Activated CD4-positive, alpha-beta T cell treated with anti-CD3 and anti-CD28 coated beads for 24 hours (primary cell): Measurements from ENCODE around the gene SLC6A16.
A peak's percentile ranks its signal among the peaks of the same experiment; 100 is the strongest.
"Not testable (repeated sequence)": the region's sequence is repeated elsewhere in the genome, so short reads cannot be mapped to it uniquely, and the experiment has no call there.

Source experiments
- DNase-seq, 2 donors: peaks; one replicate each; pipeline ENCODE4 v3.0.0-alpha.2; 2020; ENCODE audit warnings: low read depth in 2 of 2

SLC6A16 gene

DNA sequence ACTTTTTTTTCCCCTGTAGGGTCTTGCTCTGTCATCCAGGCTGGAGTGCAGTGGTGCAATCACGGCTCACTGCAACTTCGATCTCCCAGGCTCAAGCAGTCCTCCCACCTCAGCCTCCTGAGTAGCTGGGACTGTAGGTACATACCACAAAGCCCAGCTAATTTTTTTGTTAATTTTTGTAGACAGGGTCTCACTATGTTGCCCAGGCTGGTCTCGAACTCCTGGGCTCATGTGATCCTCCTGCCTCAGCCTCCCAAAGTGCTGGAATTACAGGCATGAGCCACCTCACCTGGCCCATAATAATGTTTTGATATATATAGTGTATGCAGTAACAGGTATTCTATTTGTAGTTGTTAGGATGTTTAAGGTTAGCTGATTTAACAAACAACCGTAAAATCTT, 6.2 kb upstream of the SLC6A16 start:
- not testable (repeated sequence) for DNase-seq

- no peak for DNase-seq
These were observed 3.8 kb upstream of the SLC6A16 start for GRCh38 chr19:49328741-49329140.

GRCh38 chr19:49327878-49328544, 3.0 kb upstream of the SLC6A16 start:
- peak in 1 of 2 donors; percentile 40 for DNase-seq

DNA sequence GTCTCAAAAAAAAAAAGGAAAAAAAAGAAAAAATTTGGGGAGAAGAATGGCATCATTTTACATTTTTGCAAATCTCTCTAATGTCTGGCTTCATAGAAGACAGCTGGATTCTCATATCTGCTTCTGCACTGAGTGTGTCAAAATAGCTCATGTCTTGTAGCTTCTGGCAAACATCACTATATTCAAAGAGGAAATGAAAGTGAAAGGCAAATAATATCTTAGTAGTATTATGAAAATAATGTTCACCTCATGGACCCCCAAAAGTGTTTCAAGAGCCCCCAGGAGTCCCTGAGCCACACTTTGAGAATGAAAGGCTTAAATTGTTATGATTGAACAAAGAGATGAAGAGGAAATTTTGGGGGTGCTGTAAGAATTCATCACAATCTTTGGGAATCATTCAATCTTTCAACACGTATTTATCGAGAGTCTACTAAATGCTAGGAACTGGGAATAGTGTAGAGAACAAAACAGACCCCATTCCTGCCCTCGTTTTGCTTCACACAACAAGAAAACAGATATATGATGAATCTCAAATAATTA, 1.2 kb upstream of the SLC6A16 start:
- DNase-seq = no peak

DNA sequence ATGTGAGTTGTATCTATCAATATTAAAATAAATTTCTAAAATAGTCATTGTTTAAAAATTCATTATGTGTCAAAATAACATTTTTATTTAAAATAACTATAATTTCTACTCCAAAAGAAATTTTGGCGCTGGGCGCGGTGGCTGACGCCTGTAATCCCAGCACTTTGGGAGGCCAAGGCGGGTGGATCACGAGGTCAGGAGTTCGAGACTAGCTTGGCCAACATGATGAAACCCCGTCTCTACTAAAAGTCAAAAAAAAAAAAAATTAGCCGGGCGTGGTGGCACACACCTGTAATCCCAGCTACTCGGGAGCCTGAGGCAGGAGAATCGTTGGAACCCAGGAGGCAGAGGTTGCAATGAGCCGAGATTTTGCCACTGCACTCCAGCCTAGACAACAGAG, 765 bp upstream of the SLC6A16 start:
- DNase-seq = not testable (repeated sequence)

DNA sequence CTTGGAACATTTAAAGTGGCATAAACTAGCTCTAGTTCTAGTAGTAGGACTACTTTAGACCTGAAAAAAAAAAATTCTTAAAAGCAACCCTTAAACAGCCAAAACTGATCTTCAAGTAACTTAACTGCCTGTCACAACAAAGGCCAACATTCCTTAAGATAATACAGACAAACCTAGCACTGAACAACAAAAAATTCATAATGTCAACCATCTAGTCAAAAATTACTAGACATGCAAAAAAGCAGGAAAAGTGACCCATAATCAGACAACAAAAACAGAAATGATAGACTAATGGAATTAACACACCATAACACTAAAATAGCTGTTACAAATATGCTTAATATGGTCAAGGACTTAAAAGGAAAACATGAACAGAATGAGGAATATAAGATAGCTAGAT, 6.7 kb downstream of the SLC6A16 start:
- DNase-seq = no peak

DNA sequence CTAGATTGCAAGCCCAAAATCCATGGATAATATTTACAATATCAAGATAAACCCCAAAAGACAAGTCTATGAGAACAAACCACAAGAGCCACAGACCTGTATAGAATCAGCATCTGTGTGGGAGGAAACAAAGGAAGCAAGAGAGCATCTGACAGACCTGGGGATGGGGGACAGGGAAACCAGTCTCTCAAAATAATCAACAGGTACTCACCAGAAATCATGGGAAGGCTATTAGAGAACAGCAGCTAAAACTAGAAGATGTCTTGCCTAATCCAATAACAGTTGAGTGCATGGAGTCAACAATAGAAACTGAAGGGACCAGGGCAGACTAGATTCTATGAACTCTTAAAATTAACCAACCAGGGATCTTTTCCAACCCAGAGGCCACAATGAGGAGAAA, 8.7 kb downstream of the SLC6A16 start:
- DNase-seq = no peak

- no peak for DNase-seq
These were observed 9.9 kb downstream of the SLC6A16 start for GRCh38 chr19:49315111-49315510.

DNA sequence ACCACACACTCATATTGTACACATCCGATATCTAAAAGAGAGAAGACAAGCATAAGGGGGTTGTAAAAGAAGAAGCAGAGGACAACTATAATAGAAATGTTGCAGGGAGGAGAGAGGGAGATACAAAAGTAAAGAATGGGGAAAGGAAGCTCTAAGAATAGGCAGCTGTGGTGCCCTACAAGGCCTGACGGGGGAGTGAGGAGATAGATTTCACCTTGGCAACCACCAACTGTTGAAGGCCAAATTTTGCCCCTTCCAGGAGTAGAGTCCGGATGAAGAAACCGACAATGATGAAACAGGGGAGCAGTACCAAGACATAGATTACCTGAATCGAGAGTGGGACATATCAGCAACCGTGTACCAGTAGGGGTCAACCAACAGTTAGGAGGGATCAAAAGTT, 15.9 kb downstream of the SLC6A16 start:
- DNase-seq = no peak

- not testable (repeated sequence) for DNase-seq
These were observed 18.3 kb downstream of the SLC6A16 start for GRCh38 chr19:49306734-49307133.

DNA sequence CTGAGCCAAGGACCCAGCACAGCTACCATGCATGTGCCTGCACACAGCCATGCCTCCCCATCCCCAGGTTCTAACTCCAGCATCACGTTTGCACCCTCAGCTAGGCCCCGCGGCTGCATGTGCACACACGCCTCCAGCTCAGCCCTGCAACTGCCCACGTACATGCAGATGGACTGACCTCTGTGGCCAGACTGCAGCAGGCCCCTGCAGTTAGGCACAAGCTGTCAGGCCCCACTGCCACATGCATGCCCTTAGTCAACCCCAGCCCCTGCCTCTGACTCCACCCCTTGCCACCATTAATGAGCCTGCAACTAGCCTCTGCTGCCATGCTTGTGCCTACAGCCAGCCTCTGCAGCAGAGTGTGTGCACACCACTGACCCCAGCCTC, 23.1 kb downstream of the SLC6A16 start:
- DNase-seq = no peak

DNA sequence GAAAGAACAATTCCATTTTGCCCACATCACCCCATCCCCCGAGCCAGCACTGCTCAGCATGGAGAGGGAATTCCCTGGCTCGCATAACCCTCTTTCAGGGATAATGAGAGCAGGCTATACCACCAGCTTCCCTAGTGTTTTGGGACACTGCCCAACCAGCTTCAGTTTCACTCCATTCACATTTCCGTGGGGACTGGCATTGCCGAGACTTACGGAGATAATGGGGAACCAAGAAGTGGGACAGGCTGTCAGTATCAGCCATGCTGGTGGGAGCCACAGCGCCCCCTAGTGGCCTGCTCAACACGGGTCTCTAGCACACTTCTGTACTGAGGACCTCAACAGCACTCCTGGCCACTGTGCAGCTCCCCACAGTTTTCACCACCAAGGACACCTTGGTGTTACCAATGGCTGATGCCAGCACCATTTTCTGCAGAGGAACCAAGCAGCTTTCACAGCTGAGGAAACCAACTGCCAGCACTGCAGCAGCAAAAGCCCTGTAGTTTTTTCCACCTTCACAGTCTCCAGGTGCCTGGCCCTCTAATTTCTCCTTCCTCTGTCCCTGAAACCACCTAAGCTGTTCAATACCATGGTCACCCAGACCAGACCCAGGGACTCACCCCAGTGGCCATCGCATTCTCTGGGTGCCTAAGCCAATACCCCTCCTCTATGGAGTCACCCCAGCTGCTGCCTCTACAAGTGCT, 23.7 kb downstream of the SLC6A16 start:
- DNase-seq = peak; percentile 69 to 85

- not testable (repeated sequence) for DNase-seq
These were observed 26.3 kb downstream of the SLC6A16 start for GRCh38 chr19:49298653-49299052.

- DNase-seq = no peak
These were observed 27.6 kb downstream of the SLC6A16 start for GRCh38 chr19:49297403-49297802.

- DNase-seq = no peak
These were observed 29.6 kb downstream of the SLC6A16 start for GRCh38 chr19:49295208-49295880.

GRCh38 chr19:49294401-49294800, 30.6 kb downstream of the SLC6A16 start:
- no peak for DNase-seq

DNA sequence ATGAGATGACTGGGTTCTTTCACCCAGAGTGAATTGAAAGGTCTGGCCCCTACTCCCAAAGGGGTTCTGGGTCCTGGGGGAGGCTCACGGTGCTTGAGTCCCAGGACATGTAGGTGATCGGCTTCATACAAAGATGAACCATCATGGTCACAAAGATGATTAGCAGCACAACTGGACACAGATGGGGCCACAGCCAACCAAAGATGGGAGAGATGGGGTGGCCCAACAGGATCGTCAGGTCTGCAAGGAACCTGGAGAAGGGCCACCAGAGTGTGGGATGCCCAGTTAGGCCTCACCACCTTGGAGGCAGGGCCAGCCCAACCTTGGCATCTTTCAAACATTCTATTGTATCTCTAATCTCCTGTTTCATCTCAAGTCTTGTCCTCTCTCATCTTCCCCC, 34.5 kb downstream of the SLC6A16 start:
- no peak for DNase-seq

DNA sequence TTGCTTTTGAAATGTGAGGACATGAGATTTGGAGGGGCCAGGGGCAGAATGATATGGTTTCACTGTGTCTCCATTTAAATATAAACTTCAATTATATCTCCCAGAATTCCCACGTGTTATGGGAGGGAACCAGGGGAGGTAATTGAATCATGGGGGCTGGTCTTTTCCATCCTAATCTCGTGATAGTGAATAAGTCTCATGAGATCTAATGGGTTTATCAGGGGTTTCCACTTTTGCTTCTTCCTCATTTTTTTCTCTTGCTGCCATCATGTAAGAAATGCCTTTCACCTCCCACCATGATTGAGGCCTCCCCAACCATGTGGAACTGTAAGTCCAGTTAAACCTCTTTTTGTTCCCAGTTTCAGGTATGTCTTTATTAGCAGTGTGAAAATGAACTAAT, 35.7 kb downstream of the SLC6A16 start:
- DNase-seq = not testable (repeated sequence)

DNA sequence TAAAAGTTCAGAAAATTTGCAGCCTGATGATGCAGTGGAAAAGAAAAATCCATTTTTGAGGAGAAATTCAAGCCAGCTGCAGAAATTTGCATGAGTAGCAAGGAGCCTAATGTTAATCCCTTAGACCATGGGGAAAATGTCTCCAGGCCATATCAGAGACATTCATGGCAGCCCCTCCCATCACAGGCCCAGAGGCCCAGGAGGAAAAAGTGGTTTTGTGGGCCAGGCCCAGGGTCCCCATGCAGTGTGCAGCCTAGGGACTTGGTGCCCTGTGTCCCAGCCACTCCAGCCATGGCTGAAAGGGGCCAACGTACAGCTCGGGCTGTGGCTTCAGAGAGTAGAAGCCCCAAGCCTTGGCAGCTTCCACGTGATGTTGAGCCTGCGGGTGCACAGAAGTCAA, 36.8 kb downstream of the SLC6A16 start:
- not testable (repeated sequence) for DNase-seq

- DNase-seq = no peak
These were observed 37.7 kb downstream of the SLC6A16 start for GRCh38 chr19:49287141-49287770.

DNA sequence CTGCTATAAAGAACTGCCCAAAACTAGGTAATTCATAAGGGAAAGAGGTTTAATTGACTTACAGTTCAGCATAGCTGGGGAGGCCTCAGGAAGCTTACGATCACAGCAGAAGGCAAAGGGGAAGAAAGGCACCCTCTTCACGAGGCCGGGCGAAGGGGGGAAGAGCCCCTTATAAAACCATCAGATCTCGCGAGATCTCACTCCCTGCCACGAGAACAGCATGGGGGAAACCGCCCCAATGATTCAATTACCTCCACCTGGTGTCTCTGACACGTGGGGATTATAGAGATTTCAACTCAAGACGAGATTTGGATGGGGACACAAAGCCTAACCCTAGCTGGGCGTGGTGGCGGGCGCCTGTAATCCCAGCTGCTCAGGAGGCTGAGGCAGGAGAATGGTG, 42.8 kb downstream of the SLC6A16 start:
- no peak for DNase-seq

GRCh38 chr19:49272204-49272603, 52.8 kb downstream of the SLC6A16 start:
- no peak for DNase-seq
